Activated naive CD4-positive, alpha-beta T cell treated with anti-CD3 and anti-CD28 coated beads, Interleukin-2, amount 10 ng/mL, durations not matched to agents 7 days and 5 days (primary cell): Measurements from ENCODE around the gene ANTXRL.
"Not testable (repeated sequence)": the region's sequence is repeated elsewhere in the genome, so short reads cannot be mapped to it uniquely, and the experiment has no call there.

Experiments
- CTCF ChIA-PET: fragments of 350-600 bp; sonication (Branson Sonifier 250); formaldehyde crosslinking; loops from one replicate; lab custom pipeline; 2021; ENCODE audit warnings: antibody characterized with exemption; lab: Charles Lee
- DNase-seq: peaks from one replicate; pipeline ENCODE4 v3.0.0-alpha.2; 2020
- H3K27ac Mint-ChIP-seq: one replicate; pipeline ENCODE4 v1.8.0; 2021; ENCODE audit warnings: mild to moderate bottlenecking, moderate library complexity, mixed read lengths
- H3K27me3 Mint-ChIP-seq: one replicate; pipeline ENCODE4 v1.8.0; 2021; ENCODE audit warnings: mild to moderate bottlenecking, mixed read lengths
- H3K36me3 Mint-ChIP-seq: one replicate; pipeline ENCODE4 v1.8.0; 2021; ENCODE audit warnings: mixed read lengths
- H3K4me1 Mint-ChIP-seq: one replicate; pipeline ENCODE4 v1.8.0; 2021; ENCODE audit warnings: mixed read lengths
- H3K4me3 Mint-ChIP-seq: one replicate; pipeline ENCODE4 v1.8.0; 2021; ENCODE audit warnings: mild to moderate bottlenecking, moderate library complexity, mixed read lengths
- H3K9me3 Mint-ChIP-seq: one replicate; pipeline ENCODE4 v1.8.0; 2021; ENCODE audit warnings: mixed read lengths

The ANTXRL gene

GRCh38 chr10:46250898-46251856 is 35.6 kb upstream of the ANTXRL start:
- Mint-ChIP-seq H3K4me3 (no peak overlapping the region), H3K27ac (no peak overlapping the region), H3K27me3 (no peaks in the 10 kb centered on the region), H3K36me3 (peaks cover 26% of the 10 kb centered on the region), H3K4me1 (peaks cover 6% of the 10 kb centered on the region), H3K9me3 (no peaks in the 10 kb centered on the region)
- CTCF ChIA-PET = no interaction called here
- no peak for DNase-seq

DNA sequence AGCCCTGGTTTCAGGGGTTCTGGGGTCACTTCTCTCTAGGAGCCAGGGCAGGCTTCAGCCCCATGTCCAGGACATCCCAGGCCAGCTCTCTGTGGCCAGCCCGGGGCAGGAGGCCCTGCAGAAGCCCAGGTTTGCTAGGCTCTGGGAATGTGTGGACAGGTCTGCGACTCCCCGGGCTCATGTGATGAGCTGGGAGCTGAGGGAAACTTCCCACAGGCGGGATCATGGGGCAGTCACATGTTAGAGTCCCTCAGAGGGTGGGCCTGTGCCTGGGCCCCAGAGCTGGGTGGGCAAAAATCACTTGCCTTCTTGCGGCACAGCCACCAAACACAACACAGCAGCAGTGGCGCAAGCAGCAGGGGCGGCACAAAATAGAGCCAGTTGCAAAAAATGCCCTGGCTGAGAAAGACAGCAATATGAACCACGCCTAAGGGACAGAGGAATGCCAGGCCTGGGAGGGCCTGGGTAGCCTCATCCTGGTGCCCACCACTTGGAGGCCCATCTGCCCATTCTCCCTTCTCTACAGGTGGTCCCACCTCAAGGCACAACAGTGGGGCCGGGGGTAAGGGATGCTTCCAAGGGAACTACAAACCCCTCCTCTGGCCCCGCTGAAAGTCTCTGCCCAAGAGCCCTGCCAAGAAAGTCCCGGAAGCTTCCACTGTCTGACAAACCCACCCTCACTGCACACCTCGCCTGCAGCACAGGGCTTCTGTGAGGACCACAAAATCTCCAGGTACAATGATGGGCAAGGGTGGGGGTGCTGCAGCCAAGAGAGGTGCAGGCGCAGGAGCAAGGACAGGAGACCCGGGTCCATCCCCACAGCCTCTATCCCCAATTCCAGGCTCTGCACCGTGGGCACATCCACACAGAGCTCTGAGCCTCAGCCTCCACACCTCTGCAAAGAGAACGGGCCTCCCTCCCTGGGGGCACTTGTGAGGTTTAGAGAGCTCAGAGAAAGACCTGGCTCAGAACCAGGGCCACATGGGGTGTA is 34.6 kb upstream of the ANTXRL start:
- peaks cover 30% of the 10 kb centered on the region for H3K36me3 Mint-ChIP-seq
- DNase-seq = no peak
- CTCF ChIA-PET = no interaction called here
- no peak overlapping the region for H3K27ac Mint-ChIP-seq
- H3K9me3 Mint-ChIP-seq = no peaks in the 10 kb centered on the region
- H3K27me3 Mint-ChIP-seq = no peaks in the 10 kb centered on the region
- peaks cover 6% of the 10 kb centered on the region for H3K4me1 Mint-ChIP-seq
- H3K4me3 Mint-ChIP-seq = no peak overlapping the region

DNA sequence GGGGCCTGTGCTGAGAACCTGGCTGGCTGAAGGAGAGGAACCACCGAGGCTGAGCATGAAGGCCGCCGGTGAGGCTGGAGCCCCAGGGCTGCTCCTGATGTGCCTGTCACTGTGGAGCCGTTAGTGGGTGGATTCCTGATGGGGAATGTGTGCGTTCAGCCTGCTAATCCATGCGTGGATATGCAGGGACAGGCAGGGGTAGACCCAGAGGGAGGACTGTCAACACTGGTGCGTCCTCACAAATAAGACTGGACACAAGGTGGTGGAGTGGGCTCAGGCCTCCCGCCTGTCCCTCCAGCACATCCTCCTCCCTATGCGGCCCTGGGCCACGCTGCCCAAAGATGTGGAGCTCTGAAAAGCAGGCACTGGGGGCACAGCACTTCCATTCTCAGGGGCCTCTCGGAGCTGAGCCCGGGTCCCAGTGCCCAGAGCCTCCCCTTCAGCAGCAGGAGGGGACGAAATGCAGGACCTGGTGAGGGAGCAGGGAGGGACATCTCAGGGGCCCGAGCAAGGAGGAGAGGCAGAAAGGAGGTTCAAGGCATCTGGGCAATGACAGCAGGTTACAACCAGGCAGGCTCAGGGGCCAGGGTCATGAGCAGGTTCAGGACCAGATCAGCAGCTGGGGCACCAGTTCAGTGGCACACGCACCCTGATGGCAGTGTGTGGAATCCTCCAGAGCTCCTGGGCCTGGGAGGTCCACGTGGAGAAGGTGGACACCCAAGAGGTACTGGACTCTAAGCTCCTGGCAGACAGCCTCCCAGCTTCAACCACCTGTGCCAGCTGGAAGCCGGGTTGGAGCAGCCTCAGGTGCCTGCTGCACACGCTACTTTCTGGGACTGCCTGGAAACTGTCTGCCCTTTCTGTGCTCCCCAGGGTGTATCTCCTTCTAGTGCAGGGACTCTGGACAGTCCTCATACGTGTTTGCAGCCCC is 33.5 kb upstream of the ANTXRL start:
- H3K27ac Mint-ChIP-seq = no peak overlapping the region
- H3K36me3 Mint-ChIP-seq = peaks cover 38% of the 10 kb centered on the region
- DNase-seq = no peak
- H3K4me3 Mint-ChIP-seq = no peak overlapping the region
- H3K9me3 Mint-ChIP-seq = no peaks in the 10 kb centered on the region
- H3K27me3 Mint-ChIP-seq = no peaks in the 10 kb centered on the region
- H3K4me1 Mint-ChIP-seq = peaks cover 11% of the 10 kb centered on the region
- CTCF ChIA-PET = no interaction called here

DNA sequence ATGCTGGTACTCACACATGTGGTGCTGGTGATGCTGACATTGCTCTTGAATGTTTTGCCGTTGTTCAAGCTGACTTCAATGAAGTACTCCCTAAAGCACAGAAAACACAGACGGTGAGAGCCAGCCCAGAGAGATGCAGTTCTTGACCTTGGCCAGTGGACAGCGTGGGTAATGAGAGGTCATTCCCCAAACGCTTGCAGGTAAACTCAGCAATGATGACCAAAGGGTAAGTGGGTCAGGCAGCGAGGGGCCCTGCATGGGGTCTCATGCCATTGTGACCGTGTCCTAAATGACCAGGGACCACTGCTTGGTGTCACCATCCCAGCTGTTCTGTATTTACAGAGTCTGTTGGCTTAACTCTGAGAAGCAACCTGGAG is 32.8 kb upstream of the ANTXRL start:
- no peaks in the 10 kb centered on the region for H3K9me3 Mint-ChIP-seq
- H3K27ac Mint-ChIP-seq = no peak overlapping the region
- CTCF ChIA-PET = no interaction called here
- no peak overlapping the region for H3K4me3 Mint-ChIP-seq
- no peak for DNase-seq
- peaks cover 38% of the 10 kb centered on the region for H3K36me3 Mint-ChIP-seq
- no peaks in the 10 kb centered on the region for H3K27me3 Mint-ChIP-seq
- H3K4me1 Mint-ChIP-seq = peaks cover 15% of the 10 kb centered on the region

DNA sequence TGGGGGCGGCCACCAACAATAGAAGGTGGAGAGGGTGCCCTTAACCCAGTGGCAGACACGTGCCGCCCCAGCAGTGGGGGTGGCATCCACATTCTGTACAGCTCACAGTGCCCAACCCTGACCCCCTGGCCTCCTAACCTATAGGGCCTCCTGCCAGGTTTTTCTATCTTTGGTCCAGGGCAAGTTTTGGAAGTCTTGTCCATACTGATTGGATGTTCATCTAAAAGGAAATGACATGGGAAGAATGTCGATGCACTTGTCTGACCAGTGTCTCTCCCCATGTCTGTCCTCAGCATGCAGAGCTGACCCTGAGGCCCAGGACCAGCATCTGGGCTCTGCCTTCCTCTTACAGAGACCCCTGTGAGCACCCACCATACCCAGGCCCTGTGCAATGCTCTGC is 32.3 kb upstream of the ANTXRL start:
- H3K27me3 Mint-ChIP-seq = no peaks in the 10 kb centered on the region
- no peak for DNase-seq
- H3K36me3 Mint-ChIP-seq = peaks cover 38% of the 10 kb centered on the region
- CTCF ChIA-PET = no interaction called here
- no peak overlapping the region for H3K4me3 Mint-ChIP-seq
- no peak overlapping the region for H3K27ac Mint-ChIP-seq
- H3K4me1 Mint-ChIP-seq = peaks cover 15% of the 10 kb centered on the region
- no peaks in the 10 kb centered on the region for H3K9me3 Mint-ChIP-seq

DNA sequence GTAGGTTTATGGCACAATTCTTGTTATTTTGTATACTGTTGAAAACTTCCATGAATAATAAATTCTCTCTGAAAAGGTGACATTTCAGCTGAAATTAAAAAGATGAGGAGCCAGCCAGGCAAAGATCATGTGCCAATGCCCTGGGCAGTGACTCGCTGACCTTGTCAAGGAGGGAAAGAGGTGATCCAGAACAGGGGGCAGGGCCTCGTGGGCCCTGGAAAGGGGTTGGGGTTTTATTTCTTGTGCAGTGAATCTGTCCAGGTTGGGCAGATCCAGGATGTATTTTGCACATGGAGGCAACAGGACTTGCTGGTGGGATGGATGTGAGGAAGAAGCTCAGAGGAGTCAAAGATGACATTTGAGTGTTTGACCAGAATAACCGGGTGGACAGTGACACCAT is 31.6 kb upstream of the ANTXRL start:
- CTCF ChIA-PET, H3K4me3 Mint-ChIP-seq, H3K9me3 Mint-ChIP-seq, H3K27ac Mint-ChIP-seq, H3K27me3 Mint-ChIP-seq, DNase-seq: not testable (repeated sequence)
- Mint-ChIP-seq H3K4me1 (peaks cover 15% of the 10 kb centered on the region), H3K36me3 (peaks cover 40% of the 10 kb centered on the region)

GRCh38 chr10:46255801-46256747 is 30.7 kb upstream of the ANTXRL start:
- H3K27ac Mint-ChIP-seq = no peak overlapping the region
- CTCF ChIA-PET = interaction anchor here (0.7 to 1.3 kb wide), 3 partner anchors 27 to 224 kb away, joined by 3 read pairs; no protein-coding TSS in a partner anchor
- peaks cover 43% of the 10 kb centered on the region for H3K36me3 Mint-ChIP-seq
- no peaks in the 10 kb centered on the region for H3K27me3 Mint-ChIP-seq
- DNase-seq = peak; percentile 67
- H3K9me3 Mint-ChIP-seq = no peaks in the 10 kb centered on the region
- H3K4me3 Mint-ChIP-seq = no peak overlapping the region
- H3K4me1 Mint-ChIP-seq = peaks cover 15% of the 10 kb centered on the region

DNA sequence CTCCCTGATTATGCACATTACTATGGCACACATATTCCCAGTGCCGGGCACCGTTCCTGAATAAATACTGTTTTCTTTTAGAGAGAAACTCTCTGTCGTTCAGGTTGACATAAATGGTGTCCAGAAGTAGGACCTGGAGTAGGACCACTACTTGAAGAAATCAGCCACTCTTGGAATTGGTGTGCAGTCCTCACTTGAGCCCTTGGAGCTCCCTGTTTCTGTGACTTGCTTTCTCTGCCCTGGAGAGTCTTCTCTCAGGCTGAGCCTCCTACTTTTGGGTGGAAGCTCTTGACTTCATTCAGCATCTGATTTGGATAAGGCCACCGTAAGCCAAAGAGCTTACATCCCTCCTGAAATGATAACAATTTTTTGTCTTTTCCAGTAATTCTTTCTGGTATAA is 29.7 kb upstream of the ANTXRL start:
- H3K9me3 Mint-ChIP-seq = no peaks in the 10 kb centered on the region
- CTCF ChIA-PET = interaction anchor here (1.3 kb wide), 1 partner anchor 28 kb away, joined by 3 read pairs; no protein-coding TSS in a partner anchor
- H3K4me1 Mint-ChIP-seq = peaks cover 15% of the 10 kb centered on the region
- H3K27me3 Mint-ChIP-seq = no peaks in the 10 kb centered on the region
- DNase-seq = no peak
- H3K4me3 Mint-ChIP-seq = no peak overlapping the region
- no peak overlapping the region for H3K27ac Mint-ChIP-seq
- H3K36me3 Mint-ChIP-seq = peaks cover 48% of the 10 kb centered on the region

GRCh38 chr10:46262906-46263560 is 23.8 kb upstream of the ANTXRL start:
- H3K4me1 Mint-ChIP-seq = peaks cover 14% of the 10 kb centered on the region
- H3K36me3 Mint-ChIP-seq = peaks cover 28% of the 10 kb centered on the region
- CTCF ChIA-PET, H3K9me3 Mint-ChIP-seq, H3K4me3 Mint-ChIP-seq, H3K27me3 Mint-ChIP-seq, DNase-seq, H3K27ac Mint-ChIP-seq: not testable (repeated sequence)

- no peak overlapping the region for H3K27ac Mint-ChIP-seq
- no peak for DNase-seq
- H3K27me3 Mint-ChIP-seq = no peaks in the 10 kb centered on the region
- H3K4me1 Mint-ChIP-seq = peaks cover 10% of the 10 kb centered on the region
- CTCF ChIA-PET = no interaction called here
- no peak overlapping the region for H3K4me3 Mint-ChIP-seq
- no peaks in the 10 kb centered on the region for H3K9me3 Mint-ChIP-seq
- peaks cover 25% of the 10 kb centered on the region for H3K36me3 Mint-ChIP-seq
These were observed 22.9 kb upstream of the ANTXRL start for GRCh38 chr10:46263831-46264268.

DNA sequence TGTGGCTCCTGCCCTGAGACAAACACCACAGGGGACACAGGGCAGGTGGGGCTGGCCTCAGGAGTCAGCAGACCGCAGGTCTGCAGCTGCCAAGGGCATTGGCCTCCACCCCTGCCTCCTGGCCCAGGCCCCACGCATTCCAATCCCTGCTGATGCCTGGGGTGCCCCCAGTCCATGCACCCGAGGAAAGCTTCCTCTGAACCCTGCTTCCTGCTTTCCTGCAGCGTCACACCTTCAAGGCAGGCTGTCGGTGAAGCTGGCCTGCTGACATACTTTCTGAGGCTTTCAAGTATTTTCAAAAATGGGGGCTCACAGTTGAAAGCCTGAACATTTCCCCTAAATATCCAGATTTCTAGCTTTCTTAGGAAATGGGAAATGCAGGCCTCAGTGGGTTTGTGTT is 22.5 kb upstream of the ANTXRL start:
- Mint-ChIP-seq H3K4me3 (no peak overlapping the region), H3K36me3 (peaks cover 24% of the 10 kb centered on the region), H3K27ac (no peak overlapping the region), H3K9me3 (no peaks in the 10 kb centered on the region), H3K4me1 (peaks cover 9% of the 10 kb centered on the region), H3K27me3 (no peaks in the 10 kb centered on the region)
- CTCF ChIA-PET = no interaction called here
- DNase-seq = no peak

- no peak for DNase-seq
- peaks cover 21% of the 10 kb centered on the region for H3K36me3 Mint-ChIP-seq
- peak overlapping the region; percentile 20 for H3K27ac Mint-ChIP-seq
- peaks cover 15% of the 10 kb centered on the region for H3K4me1 Mint-ChIP-seq
- CTCF ChIA-PET = no interaction called here
- no peak overlapping the region for H3K4me3 Mint-ChIP-seq
- no peaks in the 10 kb centered on the region for H3K27me3 Mint-ChIP-seq
- H3K9me3 Mint-ChIP-seq = no peaks in the 10 kb centered on the region
These were observed 21.9 kb upstream of the ANTXRL start for GRCh38 chr10:46264737-46265368.
